Spleen (tissue), 7 donors: ENCODE measurements around the gene LRMDA.

Source experiments
- POLR2A ChIP-seq, 3 donors: fragments of 450-650 bp; IDR thresholded peaks; one replicate each; pipeline ENCODE4 v1.5.1; 2017; ENCODE audit warnings: antibody characterized with exemption in 3 of 3, mild to moderate bottlenecking in 1 of 3
- TF ChIP-seq, protein P1 (sequence below), 11 experiments: fragments of 200-600 bp in 7 of 11; fragments of 450-650 bp in 4 of 11; sonication (generic) in 4 of 11; IDR thresholded peaks in 8 of 11; conservative IDR thresholded peaks in 3 of 11; 1 replicate in 7 of 11; 2 replicates in 4 of 11; pipeline versions ENCODE4 v1.4.0 to v1.8.0; 2016 to 2021; ENCODE audit warnings: antibody characterized with exemption in 11 of 11, inconsistent platforms in 4 of 11, mild to moderate bottlenecking in 1 of 11
- donor health status: DM: no; HTN: no; CAD: no; lungs with moderate emphysema.
- donor health status: DM: no; HTN: no; CAD: no.
- donor health status: DM: no; HTN: no; CAD: no.

DNA sequence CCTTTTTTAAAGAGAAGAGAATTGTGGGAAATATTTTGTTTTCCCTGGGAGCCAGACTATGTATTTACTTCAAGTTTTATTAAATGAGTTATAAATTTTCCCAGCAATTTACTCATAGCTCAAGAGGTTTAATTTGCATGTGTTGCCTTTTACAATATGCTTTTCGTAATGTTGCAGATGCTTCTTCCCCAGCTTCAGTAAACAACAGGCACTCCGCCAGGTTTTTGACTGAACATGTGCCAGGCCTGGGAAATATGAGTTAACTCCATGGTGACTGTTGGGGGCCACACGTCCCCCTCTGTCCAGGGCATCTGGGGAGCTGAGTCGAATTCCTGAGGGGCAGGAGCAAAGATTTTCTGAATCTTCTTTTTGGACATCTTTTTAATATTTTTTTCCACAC is 545.7 kb downstream of the LRMDA start:
- TF ChIP-seq, protein P1, sequence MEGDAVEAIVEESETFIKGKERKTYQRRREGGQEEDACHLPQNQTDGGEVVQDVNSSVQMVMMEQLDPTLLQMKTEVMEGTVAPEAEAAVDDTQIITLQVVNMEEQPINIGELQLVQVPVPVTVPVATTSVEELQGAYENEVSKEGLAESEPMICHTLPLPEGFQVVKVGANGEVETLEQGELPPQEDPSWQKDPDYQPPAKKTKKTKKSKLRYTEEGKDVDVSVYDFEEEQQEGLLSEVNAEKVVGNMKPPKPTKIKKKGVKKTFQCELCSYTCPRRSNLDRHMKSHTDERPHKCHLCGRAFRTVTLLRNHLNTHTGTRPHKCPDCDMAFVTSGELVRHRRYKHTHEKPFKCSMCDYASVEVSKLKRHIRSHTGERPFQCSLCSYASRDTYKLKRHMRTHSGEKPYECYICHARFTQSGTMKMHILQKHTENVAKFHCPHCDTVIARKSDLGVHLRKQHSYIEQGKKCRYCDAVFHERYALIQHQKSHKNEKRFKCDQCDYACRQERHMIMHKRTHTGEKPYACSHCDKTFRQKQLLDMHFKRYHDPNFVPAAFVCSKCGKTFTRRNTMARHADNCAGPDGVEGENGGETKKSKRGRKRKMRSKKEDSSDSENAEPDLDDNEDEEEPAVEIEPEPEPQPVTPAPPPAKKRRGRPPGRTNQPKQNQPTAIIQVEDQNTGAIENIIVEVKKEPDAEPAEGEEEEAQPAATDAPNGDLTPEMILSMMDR (IDR thresholded peaks at IDR 0.05 in 8 of 11, conservative IDR thresholded peaks at IDR 0.05 in 3 of 11): no peak
- no peak for TF ChIP-seq POLR2A (IDR thresholded peaks at IDR 0.05)
